Suprapubic skin (tissue), 3 donors: Measurements from ENCODE around the gene RRP9.

ENCODE experiments used
- CTCF ChIP-seq, 2 donors: fragments of 200-600 bp in 1 of 2; fragments of 450-650 bp in 1 of 2; sonication (generic) in 1 of 2; IDR thresholded peaks; one replicate each; pipeline ENCODE4 v1.5.1; 2016 to 2019; ENCODE audit warnings: antibody characterized with exemption in 2 of 2, mild to moderate bottlenecking in 1 of 2, moderate library complexity in 1 of 2
- POLR2AphosphoS5 ChIP-seq, 3 donors: sonication (generic); formaldehyde crosslinking; IDR thresholded peaks; one replicate each; pipeline ENCODE4 v1.6.1; 2017; ENCODE audit warnings: antibody characterized with exemption in 3 of 3

- no peak for TF ChIP-seq POLR2AphosphoS5 (IDR thresholded peaks at IDR 0.05)
- no peak for TF ChIP-seq CTCF (IDR thresholded peaks at IDR 0.05)
Measured at GRCh38 chr3:51944451-51945021, 2.8 kb upstream of the RRP9 start.
